HG02885 (cell line): ENCODE data around the gene OGFR.

Experiments
- ATAC-seq: cut with Tn5 transposase; IDR thresholded peaks from one replicate; pipeline ENCODE4 v1.9.1; 2021; ENCODE audit warnings: mild to moderate bottlenecking; ENCODE audit not compliant: unreplicated experiment, poor library complexity

OGFR gene

GRCh38 chr20:62780204-62780603 is 24.4 kb upstream of the OGFR start:
- no peak for ATAC-seq

GRCh38 chr20:62780696-62781095 is 23.9 kb upstream of the OGFR start:
- ATAC-seq = no peak

GRCh38 chr20:62782149-62782892 is 22.3 kb upstream of the OGFR start:
- no peak for ATAC-seq

- ATAC-seq = no peak
These were observed 21.7 kb upstream of the OGFR start for GRCh38 chr20:62782893-62783278.

GRCh38 chr20:62784497-62784896 is 20.1 kb upstream of the OGFR start:
- no peak for ATAC-seq

GRCh38 chr20:62785393-62785792 is 19.2 kb upstream of the OGFR start:
- ATAC-seq = no peak

GRCh38 chr20:62786157-62786556 is 18.5 kb upstream of the OGFR start:
- no peak for ATAC-seq

- ATAC-seq = no peak
These were observed 17.3 kb upstream of the OGFR start for GRCh38 chr20:62787321-62787720.

- ATAC-seq = no peak
These were observed 16.8 kb upstream of the OGFR start for GRCh38 chr20:62787866-62788265.

- ATAC-seq = no peak
These were observed 16.0 kb upstream of the OGFR start for GRCh38 chr20:62788607-62789006.

GRCh38 chr20:62790075-62790474 is 14.6 kb upstream of the OGFR start:
- ATAC-seq = no peak

- ATAC-seq = no peak
These were observed 13.1 kb upstream of the OGFR start for GRCh38 chr20:62791301-62792181.

- no peak for ATAC-seq
These were observed 12.3 kb upstream of the OGFR start for GRCh38 chr20:62792182-62792939.

- no peak for ATAC-seq
These were observed 11.5 kb upstream of the OGFR start for GRCh38 chr20:62792940-62793756.

GRCh38 chr20:62793757-62794006 is 11.0 kb upstream of the OGFR start:
- no peak for ATAC-seq

- ATAC-seq = peak; percentile 75
These were observed 10.5 kb upstream of the OGFR start for GRCh38 chr20:62794007-62794724.

- ATAC-seq = no peak
These were observed 9.4 kb upstream of the OGFR start for GRCh38 chr20:62795023-62795761.

GRCh38 chr20:62796699-62797491 is 7.7 kb upstream of the OGFR start:
- ATAC-seq = no peak
